OCI-LY3 (cell line): Measurements from ENCODE around the gene ADCY4.

Experiments
- H2AFZ ChIP-seq: fragments of 200-600, 300-600 bp; shearing (Covaris generic); 2 replicates; pipeline ENCODE4 v1.6.0; 2014; ENCODE audit warnings: antibody characterized with exemption, low read depth, low read length
- H3K27ac ChIP-seq: fragments of 200-600, 300-600 bp; sonication (generic); 2 replicates; pipeline ENCODE4 v1.5.1; 2014; ENCODE audit warnings: mild to moderate bottlenecking, low read length, moderate library complexity, mixed read lengths
- H3K27me3 ChIP-seq: fragments of 200-600, 300-600 bp; sonication (generic); 2 replicates; pipeline ENCODE4 v1.6.1; 2014; ENCODE audit warnings: low read depth, low read length, mixed read lengths
- H3K36me3 ChIP-seq: fragments of 200-600, 300-600 bp; sonication (generic); replicated peaks from 2 replicates; pipeline ENCODE3; 2014; ENCODE audit warnings: low read depth, low read length, mixed read lengths
- H3K4me1 ChIP-seq: fragments of 300-600, 200-600 bp; sonication (generic); 2 replicates; pipeline ENCODE4 v1.6.1; 2014; ENCODE audit warnings: low read length, mixed read lengths
- H3K4me2 ChIP-seq: fragments of 200-600, 300-600 bp; sonication (generic); 2 replicates; pipeline ENCODE4 v1.6.1; 2014; ENCODE audit warnings: low read length, mixed read lengths
- H3K4me3 ChIP-seq: fragments of 300-600, 200-600 bp; sonication (generic); 2 replicates; pipeline ENCODE4 v1.5.1; 2014; ENCODE audit warnings: antibody characterized with exemption, mild to moderate bottlenecking, low read length, moderate library complexity
- H3K79me2 ChIP-seq: fragments of 300-600, 200-600 bp; shearing (Covaris generic); 2 replicates; pipeline ENCODE4 v1.6.1; 2014; ENCODE audit warnings: mild to moderate bottlenecking, low read length, mixed read lengths
- H3K9ac ChIP-seq: fragments of 300-600, 200-600 bp; shearing (Covaris generic); 2 replicates; pipeline ENCODE4 v1.6.0; 2014; ENCODE audit warnings: mild to moderate bottlenecking, low read length, moderate library complexity
- H3K9me3 ChIP-seq: fragments of 200-600, 300-600 bp; shearing (Covaris generic); 2 replicates; pipeline ENCODE4 v1.6.1; 2014; ENCODE audit warnings: low read length, mixed read lengths; ENCODE audit not compliant: insufficient read depth
- H4K20me1 ChIP-seq: fragments of 200-600, 300-600 bp; sonication (generic); 2 replicates; pipeline ENCODE4 v1.6.1; 2016; ENCODE audit warnings: low read length, mixed read lengths; ENCODE audit not compliant: insufficient read depth
- EZH2phosphoT487 ChIP-seq: fragments of 200-600 bp; shearing (Covaris generic); IDR thresholded peaks from 2 replicates; pipeline ENCODE4 v1.6.1; 2018; ENCODE audit warnings: antibody characterized with exemption, mixed run types, low read depth
- TF ChIP-seq, protein P1 (sequence below): fragments of 200-600, 300-600 bp; sonication (generic); IDR thresholded peaks from 2 replicates; pipeline ENCODE4 v1.5.1; 2014; ENCODE audit warnings: antibody characterized with exemption, low read length, low read depth

The ADCY4 gene

DNA sequence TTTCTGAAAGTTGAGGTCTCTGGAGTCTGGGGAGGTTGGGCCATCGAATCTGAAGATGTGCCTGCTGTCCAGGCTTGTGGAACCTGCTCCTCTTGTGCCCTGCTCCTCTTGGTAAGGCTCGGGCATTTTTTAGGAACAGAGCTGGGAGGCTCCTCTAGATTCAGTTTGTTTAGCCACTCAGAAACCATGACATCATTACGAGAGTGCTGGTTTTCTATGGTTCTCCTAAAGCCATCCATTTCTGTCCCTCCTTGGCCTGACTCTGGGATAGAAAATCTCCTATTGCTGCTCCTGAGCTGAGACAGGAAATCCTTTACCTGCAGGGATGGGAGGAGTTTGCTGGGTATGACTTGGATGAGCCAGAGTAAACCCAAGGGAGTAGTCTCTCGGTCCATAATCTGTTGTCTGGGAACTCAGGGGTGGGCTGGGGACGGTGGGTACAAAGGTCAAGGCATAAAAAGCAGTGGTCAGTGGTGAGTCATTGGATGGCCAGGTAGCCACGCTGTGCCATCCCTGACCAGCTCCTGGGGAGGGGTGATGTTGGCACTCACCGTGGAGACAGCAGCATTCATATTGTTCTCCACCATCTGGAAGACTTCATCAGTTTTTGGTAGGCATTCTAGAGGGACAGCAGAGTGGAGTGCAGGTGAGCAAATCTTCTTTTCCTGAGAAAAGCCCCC, 2.4 kb upstream of the ADCY4 start:
- TF ChIP-seq, protein P1, sequence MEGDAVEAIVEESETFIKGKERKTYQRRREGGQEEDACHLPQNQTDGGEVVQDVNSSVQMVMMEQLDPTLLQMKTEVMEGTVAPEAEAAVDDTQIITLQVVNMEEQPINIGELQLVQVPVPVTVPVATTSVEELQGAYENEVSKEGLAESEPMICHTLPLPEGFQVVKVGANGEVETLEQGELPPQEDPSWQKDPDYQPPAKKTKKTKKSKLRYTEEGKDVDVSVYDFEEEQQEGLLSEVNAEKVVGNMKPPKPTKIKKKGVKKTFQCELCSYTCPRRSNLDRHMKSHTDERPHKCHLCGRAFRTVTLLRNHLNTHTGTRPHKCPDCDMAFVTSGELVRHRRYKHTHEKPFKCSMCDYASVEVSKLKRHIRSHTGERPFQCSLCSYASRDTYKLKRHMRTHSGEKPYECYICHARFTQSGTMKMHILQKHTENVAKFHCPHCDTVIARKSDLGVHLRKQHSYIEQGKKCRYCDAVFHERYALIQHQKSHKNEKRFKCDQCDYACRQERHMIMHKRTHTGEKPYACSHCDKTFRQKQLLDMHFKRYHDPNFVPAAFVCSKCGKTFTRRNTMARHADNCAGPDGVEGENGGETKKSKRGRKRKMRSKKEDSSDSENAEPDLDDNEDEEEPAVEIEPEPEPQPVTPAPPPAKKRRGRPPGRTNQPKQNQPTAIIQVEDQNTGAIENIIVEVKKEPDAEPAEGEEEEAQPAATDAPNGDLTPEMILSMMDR: no peak
- no peak for TF ChIP-seq EZH2phosphoT487
- Histone ChIP-seq H3K4me3 (no peak overlapping the region), H3K36me3 (no peaks in the 10 kb centered on the region), H3K79me2 (no peaks in the 10 kb centered on the region), H2AFZ (no peak overlapping the region), H3K27ac (no peak overlapping the region), H3K4me1 (peaks cover 17% of the 10 kb centered on the region), H3K4me2 (no peak overlapping the region), H3K27me3 (peaks cover 26% of the 10 kb centered on the region), H3K9ac (no peak overlapping the region), H4K20me1 (no peaks in the 10 kb centered on the region), H3K9me3 (no peaks in the 10 kb centered on the region)

DNA sequence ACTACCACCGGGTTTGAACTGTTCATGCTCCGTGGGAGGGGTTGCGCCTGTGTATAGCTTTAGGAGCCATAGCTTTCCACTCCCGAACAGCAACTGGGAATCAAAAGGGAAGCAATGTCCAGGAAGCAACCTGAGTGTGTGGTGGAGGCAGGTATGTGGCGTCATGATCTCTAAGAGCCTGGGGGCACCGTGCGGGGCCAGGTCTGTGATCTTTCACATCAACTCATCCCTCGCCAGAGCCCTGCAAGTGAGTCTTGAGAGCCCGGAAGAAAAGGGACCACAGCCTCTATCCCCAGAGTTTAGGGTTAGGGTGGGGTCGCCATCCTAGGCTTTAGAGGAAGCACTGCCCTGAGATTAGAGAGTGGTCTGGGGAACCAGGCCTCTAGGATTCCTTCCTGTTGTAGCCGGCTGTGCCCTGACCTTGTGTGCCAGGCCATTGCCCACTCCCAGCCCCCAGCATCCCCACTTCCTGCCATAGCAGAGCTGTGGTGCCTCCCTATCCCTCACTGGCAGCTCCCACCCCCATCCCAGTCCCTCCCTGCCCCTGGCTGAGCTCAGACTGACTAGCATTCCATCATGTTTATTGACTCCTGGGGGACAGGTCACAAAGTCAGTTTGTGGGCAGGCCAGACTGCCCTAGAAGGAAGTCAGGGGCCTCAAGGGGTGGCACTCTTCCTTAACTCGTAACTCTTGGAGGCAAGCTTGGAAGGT, 745 bp upstream of the ADCY4 start:
- no peak for TF ChIP-seq EZH2phosphoT487
- TF ChIP-seq, protein P1: no peak
- Histone ChIP-seq H4K20me1 (no peaks in the 10 kb centered on the region), H3K4me2 (no peak overlapping the region), H3K36me3 (no peaks in the 10 kb centered on the region), H3K79me2 (no peaks in the 10 kb centered on the region), H3K27ac (no peak overlapping the region), H3K9ac (no peak overlapping the region), H2AFZ (no peak overlapping the region), H3K4me3 (no peak overlapping the region), H3K9me3 (no peaks in the 10 kb centered on the region), H3K4me1 (peaks cover 23% of the 10 kb centered on the region), H3K27me3 (peaks cover 26% of the 10 kb centered on the region)

DNA sequence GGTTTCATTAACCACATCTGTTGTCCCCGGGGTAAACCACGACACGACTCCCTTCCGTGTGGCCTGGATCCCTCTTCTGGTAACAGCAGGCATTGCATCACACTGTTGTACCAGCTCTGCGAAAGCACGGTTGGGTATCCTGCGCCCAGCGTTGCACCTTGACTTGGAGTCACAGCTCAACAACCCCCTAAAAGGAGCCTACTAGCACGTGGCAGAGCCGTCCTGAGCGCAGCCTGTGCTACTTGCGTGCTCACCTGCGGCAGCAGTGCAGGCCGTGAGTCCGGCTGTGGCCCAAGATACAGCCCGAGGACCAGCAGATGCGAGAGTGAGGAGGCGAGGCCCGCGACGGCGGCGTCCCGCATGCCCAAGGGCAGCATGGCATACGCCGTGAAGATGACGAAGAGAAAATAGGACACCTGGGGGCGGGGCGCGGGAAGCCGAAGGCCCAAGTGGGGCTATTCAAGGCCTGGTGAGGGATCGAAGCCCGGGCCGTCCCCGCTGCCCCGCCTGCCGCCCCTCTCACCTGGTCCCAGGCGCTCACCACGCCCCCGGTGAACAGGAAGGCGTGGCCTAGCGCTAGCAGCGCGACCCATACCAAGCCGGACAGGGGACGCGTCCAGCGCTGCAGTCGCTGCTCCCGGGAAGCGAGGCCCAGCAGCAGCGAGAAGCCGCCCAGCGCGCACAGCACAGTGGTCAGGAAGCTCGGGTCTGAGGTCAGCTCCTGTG, 2.4 kb downstream of the ADCY4 start:
- H3K27me3 ChIP-seq: peaks cover 26% of the 10 kb centered on the region
- peak overlapping the region; percentile 41 for H2AFZ ChIP-seq
- H3K4me2 ChIP-seq: peak overlapping the region; percentile 73
- no peaks in the 10 kb centered on the region for H3K36me3 ChIP-seq
- H3K79me2 ChIP-seq: no peaks in the 10 kb centered on the region
- no peaks in the 10 kb centered on the region for H3K9me3 ChIP-seq
- TF ChIP-seq EZH2phosphoT487: no peak
- TF ChIP-seq, protein P1: peak; percentile 66
- peak overlapping the region; percentile 58 for H3K4me3 ChIP-seq
- no peak overlapping the region for H3K27ac ChIP-seq
- H3K4me1 ChIP-seq: peaks cover 19% of the 10 kb centered on the region
- no peaks in the 10 kb centered on the region for H4K20me1 ChIP-seq
- no peak overlapping the region for H3K9ac ChIP-seq

DNA sequence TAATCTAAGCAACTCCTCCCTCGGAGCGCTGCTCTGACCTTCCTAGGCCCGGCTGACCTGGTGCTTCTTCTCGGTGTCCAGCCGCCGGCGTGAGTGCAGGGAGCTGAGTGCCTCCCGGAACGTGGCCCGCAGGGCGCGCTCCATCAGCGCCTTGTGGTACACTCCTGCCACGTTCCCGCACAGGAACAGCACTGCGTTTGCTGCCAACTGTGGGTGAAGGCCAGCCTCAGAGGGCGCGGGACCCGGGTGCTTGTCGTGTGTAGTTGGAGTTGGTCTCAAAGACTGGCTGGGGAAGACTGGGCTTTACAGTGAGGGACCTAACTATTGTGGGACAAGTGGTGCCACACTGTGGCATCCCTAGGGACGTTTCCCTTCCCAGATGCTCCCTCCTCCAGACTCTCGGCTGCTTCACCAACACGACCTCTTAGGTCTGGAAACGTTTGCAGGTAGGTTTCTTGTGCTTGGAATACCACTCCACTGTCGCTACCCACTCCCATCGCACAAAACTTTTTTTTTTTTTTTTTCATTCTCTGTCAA, 3.1 kb downstream of the ADCY4 start:
- H3K27ac ChIP-seq: no peak overlapping the region
- no peaks in the 10 kb centered on the region for H3K79me2 ChIP-seq
- H3K27me3 ChIP-seq: peaks cover 23% of the 10 kb centered on the region
- H3K9ac ChIP-seq: no peak overlapping the region
- peak overlapping the region; percentile 73 for H3K4me2 ChIP-seq
- H3K9me3 ChIP-seq: no peaks in the 10 kb centered on the region
- H3K36me3 ChIP-seq: no peaks in the 10 kb centered on the region
- peaks cover 19% of the 10 kb centered on the region for H3K4me1 ChIP-seq
- peak overlapping the region; percentile 58 for H3K4me3 ChIP-seq
- peak overlapping the region; percentile 41 for H2AFZ ChIP-seq
- TF ChIP-seq EZH2phosphoT487: no peak
- TF ChIP-seq, protein P1: no peak
- no peaks in the 10 kb centered on the region for H4K20me1 ChIP-seq
